HG03439 (cell line): ENCODE measurements around the gene GART.
"Not testable (repeated sequence)": the region's sequence is repeated elsewhere in the genome, so short reads cannot be mapped to it uniquely, and the experiment has no call there.

Experiments used
- ATAC-seq: cut with Tn5 transposase; IDR thresholded peaks from one replicate; pipeline ENCODE4 v1.9.1; 2021; ENCODE audit warnings: mild to moderate bottlenecking, moderate library complexity; ENCODE audit not compliant: unreplicated experiment

Gene GART

GRCh38 chr21:33541756-33542639 is at the start of gene GART:
TSS of gene GART (minus strand) at chr21:33542117. CDS start at chr21:33539315, 2,802 bp downstream.
- peak; percentile 51 for ATAC-seq

- peak; percentile 91 for ATAC-seq
These were observed 46.8 kb upstream of the GART start, which contains the start of gene DONSON for GRCh38 chr21:33588485-33589335. TSS of gene DONSON (minus strand) at chr21:33588684. CDS start at chr21:33588641, 43 bp downstream.

- ATAC-seq: peak; percentile 30
These were observed 46.0 kb upstream of the GART start for GRCh38 chr21:33587792-33588484.

- ATAC-seq: no peak
These were observed 45.0 kb upstream of the GART start for GRCh38 chr21:33586927-33587326.

GRCh38 chr21:33584455-33584854 is 42.5 kb upstream of the GART start:
- ATAC-seq: no peak

GRCh38 chr21:33578959-33579542 is 37.1 kb upstream of the GART start:
- no peak for ATAC-seq

- ATAC-seq: no peak
These were observed 36.3 kb upstream of the GART start for GRCh38 chr21:33578214-33578613.

GRCh38 chr21:33576741-33577141 is 34.8 kb upstream of the GART start:
- ATAC-seq: not testable (repeated sequence)

- ATAC-seq: no peak
These were observed 30.4 kb upstream of the GART start for GRCh38 chr21:33572350-33572749.

GRCh38 chr21:33569991-33570390 is 28.1 kb upstream of the GART start:
- no peak for ATAC-seq

GRCh38 chr21:33568448-33568847 is 26.5 kb upstream of the GART start:
- no peak for ATAC-seq

- ATAC-seq: no peak
These were observed 26.0 kb upstream of the GART start for GRCh38 chr21:33567914-33568313.

GRCh38 chr21:33566514-33566913 is 24.6 kb upstream of the GART start:
- ATAC-seq: no peak

GRCh38 chr21:33562389-33562788 is 20.5 kb upstream of the GART start:
- no peak for ATAC-seq

GRCh38 chr21:33561373-33561772 is 19.5 kb upstream of the GART start:
- no peak for ATAC-seq

- no peak for ATAC-seq
These were observed 19.0 kb upstream of the GART start for GRCh38 chr21:33560965-33561364.

GRCh38 chr21:33559813-33560212 is 17.9 kb upstream of the GART start:
- ATAC-seq: no peak

GRCh38 chr21:33558777-33559421 is 17.0 kb upstream of the GART start:
- ATAC-seq: no peak

GRCh38 chr21:33557447-33557846 is 15.5 kb upstream of the GART start:
- ATAC-seq: no peak

GRCh38 chr21:33554982-33555344 is 13.0 kb upstream of the GART start:
- no peak for ATAC-seq
